Activated gamma-delta T cell treated with Interleukin-2 at 50 U/mL for 16 hours (primary cell): Measurements from ENCODE around the gene TCF25.

Source experiments
- DNase-seq: peaks from one replicate; pipeline ENCODE4 v3.0.0-alpha.2; 2020

TCF25 gene

DNA sequence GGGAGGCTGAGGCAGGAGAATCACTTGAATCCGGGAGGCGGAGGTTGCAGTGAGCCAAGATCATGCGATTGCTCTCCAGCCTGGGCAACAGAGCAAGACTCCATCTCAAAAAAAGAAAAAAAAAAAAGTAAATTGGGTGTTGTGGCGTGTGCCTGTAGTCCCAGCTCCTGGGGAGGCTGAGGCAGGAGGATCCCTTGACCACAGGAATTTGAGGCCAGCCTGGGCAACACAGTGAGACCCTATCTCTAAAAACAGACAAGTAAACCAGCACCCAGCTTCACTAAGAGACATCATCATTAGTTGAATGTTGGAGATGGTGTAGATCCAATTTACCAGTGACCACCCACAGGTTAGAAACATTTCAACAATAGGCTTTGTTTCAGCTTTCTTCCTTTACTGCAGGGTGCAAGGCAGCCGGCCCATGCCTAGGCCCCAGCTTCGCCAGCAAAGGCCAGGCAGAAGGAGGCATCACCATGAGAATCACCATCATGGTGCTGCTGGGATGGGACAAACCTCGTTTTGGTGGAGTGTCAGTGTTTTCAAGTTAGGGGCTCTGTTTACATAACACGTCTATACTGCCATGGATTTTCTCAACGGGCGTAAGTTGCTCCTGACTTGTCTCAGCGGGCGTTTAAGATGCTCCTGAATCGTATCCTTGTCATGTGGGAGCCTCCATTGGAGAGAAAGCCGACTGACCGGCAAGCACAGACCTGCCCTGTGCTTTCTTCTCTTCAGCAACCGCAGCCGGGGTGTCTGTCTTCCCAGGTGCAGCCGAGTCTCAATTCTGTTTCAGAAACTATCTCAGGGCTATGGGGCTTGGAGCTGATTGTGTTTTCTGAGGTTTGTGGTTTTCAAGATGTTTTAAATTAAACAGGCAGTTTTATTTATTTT is 7.3 kb downstream of the TCF25 start:
- no peak for DNase-seq

DNA sequence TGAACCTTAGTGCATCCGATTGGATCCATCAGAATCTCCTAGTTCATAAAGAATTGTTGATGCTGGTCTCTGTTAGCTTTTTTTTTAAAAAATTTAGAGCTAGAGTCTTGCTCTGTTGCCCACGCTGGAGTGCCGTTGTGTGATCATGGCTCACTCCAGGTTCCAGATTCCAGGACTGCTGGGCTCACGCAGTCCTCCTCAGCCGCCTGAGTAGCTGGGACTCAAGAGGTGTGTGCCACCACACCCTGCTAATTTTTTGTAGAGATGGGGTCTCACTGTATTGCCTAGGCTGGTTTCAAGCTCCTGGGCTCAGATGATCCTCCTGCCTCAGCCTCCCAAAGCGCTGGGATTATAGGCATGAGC is 8.0 kb downstream of the TCF25 start:
- DNase-seq: no peak

DNA sequence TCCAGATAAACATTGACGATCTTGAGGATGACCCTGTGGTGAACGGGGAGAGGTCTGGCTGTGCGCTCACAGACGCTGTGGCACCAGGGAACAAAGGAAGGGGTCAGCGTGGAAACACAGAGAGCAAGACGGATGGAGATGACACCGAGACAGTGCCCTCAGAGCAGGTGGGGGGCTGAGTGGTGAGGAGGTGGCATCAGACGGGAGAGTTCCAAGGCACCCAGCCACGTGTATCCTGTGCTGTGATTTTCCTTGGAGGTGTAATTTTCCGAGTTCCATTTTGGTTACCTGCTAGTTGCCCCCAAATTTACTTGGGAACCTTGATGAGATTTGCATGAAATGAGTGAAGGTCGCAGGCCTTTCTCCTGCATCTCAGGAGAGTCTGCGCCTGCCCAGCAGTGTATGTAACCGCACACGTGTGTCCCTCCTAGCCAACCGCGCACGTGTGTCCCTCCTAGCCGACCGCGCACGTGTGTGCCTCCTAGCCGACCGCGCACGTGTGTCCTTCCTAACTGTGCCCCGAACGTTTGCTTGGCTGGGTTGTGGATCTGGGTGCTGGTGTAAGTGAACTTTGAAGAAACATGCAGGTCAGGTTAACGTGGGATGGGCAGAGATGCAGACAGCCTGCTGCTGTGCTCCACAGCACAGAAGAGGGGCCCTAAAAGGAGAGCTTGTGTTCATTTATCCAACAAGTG is 10.1 kb downstream of the TCF25 start:
- no peak for DNase-seq

DNA sequence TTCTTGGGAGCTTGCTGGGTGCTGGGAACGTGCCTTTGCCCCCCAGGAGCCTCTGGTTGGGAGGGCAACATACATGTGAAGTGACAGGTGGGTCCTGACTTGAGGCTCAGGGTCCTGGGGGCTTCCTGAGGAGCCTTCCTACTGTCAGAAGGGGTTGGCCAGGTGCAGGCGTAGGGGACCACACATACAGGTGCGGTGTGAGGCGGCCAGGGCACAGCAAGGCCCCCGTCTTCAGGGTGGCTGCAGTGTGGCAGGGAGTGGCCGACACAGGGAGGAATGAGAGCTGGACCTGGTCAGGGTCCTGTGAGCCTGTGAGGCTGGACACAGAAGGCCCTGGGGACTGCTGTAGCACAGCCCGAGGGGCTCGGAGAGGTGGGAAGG is 10.6 kb downstream of the TCF25 start:
- no peak for DNase-seq

DNA sequence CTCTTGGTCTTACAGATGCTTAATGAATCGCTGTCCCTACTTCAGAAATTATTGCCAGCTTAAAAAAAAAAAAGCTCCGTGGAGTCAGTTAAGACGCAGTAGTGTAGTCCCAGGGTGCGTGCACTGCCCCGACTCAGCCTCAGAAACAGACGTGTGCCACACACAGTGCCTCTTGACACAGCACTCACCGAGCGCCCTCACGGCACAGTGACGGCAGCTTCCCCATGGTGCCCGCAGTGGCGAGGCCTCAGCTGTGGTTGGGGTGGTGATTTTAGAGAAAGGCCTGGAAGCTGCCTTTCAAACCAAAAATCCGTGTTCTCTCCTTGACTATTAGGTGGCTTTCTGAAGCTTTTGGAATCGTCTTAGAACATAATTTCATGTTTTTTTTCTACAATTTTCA is 13.9 kb downstream of the TCF25 start:
- DNase-seq: no peak

DNA sequence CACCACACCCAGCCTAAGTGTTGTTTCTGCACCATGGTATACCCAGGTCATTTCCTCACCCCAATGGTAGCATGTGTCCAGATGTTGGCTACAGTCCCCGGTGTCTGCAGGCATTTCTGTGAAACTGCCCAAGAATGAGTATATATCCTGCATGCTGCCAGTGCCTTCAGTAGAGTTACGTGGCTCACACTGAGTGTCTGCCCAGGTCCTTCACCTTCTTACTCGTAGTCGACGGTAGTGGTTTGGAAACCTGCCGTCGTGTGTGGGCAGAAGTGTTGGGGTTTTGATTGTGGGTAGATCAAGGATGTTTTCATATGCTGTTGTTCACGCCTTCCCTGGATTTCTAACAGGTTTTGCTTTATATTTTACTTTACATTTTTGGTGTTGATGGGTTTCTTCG is 16.8 kb downstream of the TCF25 start:
- DNase-seq: no peak

DNA sequence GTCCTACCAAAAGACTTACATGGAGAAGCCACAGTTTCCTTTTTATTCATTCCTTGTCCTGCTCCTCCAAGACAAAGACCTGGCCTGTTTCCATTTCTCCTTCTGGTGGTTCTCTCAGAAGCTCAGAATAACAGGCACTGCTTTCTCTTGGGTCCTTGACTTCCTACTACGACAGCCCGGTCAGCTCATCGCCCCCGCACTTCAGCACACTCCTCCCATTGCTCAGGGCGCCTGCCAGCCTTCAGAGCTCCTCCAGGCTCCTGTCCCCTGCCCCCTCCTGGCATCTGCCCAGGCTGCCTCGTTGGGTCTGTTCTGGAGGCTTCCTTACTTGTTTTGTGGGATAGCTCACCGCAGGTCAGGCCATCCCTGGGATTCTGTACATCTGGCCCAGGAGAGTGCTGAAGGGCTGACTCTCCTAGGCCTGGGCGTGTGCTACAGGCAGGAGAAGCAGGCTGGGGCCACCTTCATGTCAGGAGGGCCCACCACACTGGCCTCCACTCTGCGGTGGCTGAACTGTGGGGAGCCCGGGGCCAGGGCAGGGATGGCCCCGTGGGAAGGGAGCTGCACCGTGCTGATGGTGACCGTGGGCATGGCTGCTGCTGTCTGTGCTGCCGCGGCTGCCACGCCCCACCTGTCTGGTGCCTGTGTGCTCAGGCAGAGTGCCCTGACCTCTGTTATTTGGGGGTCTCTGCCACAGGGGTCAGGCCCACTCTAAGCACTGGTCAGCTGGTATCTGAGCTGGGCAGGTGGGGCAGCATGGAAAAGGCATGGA is 17.7 kb downstream of the TCF25 start:
- DNase-seq: no peak

DNA sequence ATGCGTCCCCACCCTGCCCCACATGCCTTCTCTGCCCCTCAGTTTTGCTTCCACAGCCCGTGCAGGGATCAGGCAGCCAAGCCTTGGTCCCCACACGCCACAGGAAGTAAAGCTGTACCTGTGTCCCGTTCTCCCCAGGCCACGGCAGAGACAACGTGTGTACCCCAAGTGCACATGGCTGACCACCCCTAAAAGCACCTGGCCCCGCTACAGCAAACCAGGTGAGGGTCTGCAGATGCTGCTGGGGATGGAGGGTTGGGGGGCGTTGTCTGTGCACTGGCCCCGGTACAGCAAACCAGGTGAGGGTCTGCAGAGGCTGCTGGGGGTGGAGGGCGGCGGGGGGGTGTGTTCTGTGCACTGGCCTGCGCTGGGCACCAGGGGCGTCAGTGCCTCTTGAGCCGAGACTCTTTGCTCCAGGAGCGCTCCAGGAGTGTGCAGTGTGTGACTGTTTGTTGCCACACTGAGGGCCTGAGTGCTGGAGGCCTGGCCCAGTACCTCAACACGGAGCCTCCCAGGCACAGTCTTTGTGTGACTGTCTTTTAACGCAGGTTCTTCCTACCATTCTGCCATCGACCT is 18.8 kb downstream of the TCF25 start:
- DNase-seq: no peak

DNA sequence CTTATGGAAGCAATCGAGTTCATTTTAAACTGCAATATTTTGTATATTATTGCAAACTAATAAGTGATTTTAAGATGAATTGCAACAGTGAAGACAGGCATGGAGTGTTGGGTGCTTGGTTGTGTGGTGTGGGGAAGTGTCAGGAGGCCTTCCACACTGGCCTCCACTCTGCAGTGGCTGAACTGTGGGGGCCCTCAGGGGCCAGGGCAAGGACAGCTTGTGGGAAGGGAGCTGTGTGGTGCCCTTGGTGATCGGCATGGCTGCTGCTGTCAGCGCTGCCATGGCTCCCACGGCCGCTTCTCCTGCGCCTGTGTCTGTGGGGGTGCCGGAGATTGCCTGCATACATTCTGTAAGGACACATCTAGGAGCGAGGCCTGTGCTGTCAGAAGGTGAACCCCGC is 19.2 kb downstream of the TCF25 start:
- no peak for DNase-seq

DNA sequence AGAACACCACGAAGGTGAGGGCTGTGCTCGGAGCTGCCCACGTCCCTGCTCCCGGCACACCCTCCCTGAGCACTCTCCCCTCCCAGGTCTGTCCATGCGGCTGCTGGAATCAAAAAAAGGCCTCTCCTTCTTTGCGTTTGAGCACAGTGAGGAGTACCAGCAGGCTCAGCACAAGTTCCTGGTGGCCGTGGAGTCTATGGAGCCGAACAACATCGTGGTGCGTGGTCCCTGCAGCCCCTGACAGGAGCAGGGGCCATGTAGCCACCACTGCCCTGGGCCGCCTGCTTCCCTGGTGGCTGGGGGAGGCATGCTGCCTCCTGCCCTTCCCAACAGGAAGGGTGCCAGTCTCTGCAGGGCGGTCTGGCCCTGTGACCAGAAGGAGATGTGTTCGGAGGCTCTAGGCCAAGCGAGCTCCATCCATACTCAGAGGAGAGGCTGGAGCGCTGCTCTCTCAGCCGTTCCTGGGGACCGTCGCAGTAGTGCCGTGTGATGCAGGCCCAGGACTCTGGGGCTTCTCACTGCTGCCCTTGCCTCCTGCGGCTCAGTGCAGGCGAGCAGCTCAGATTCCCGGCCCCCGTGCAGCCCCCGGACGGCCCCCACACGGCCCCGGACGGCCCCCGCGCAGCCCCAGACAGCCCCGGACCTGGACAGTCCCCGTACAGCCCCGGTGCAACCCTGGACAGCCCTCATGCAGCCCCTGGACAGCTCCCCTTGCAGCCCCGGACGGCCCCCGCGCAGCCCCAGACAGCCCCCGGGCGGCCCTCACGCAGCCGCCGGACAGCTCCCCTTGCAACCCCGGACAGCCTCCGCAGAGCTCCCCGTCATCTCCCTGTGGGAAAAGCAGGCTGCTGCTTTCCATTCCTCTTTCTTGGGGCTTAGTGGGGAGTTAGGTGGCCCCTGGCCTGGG is 20.5 kb downstream of the TCF25 start:
- no peak for DNase-seq

DNA sequence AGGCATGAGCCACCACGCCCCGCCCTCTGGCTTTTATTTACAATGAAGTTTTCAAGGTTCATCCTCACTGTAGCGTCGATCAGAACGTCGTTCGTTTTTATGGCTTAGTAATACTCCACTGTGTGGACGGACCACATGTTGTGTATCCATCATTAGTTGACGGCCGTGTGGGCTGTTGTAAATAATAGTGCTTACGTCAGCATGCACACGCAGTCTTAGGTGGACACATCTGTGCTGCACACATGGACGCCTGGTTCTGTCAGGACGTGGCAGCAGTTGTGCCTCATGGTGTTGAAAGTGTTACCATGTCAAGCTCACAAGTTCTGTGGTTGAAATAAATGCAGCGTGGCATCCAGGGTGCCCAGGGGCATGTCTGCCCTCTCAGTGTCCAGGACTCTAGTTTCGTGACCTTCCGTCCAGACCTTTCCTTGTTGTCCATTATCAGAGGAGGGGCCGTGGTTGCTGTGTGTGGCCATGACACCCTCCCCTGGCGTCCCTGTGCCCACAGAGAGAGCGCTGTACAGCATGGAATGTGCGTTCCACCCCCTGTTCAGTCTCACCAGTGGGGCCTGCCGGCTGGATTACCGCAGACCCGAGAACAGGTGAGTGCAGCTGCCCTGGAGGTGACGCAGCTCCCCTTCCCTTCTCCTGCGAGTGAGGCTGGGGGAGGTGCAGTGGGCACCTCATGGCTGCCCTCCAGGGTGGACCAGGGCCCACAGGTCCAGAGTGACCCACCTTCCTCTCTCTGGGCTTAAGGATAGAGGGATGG is 22.3 kb downstream of the TCF25 start:
- no peak for DNase-seq

DNA sequence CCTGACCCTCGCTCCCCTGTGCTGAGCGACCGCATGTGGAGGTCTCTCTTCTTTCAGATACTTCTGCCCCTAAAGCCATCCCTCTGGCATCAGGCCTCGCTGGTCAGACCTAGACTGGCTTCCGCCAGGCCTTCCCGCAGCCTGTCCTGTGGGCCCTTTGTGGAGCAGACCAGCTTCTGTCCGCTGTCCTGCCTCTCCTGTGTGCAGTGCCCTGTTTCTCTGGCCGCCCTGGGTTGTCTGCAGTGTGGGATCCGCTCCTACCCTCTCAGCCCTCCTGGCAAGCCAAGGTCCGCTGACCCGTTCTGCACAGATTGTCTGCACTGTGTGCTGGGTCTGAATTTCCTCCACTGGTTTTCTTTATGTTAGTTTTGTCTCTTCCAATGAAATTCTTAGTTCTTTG is 23.8 kb downstream of the TCF25 start:
- no peak for DNase-seq

DNA sequence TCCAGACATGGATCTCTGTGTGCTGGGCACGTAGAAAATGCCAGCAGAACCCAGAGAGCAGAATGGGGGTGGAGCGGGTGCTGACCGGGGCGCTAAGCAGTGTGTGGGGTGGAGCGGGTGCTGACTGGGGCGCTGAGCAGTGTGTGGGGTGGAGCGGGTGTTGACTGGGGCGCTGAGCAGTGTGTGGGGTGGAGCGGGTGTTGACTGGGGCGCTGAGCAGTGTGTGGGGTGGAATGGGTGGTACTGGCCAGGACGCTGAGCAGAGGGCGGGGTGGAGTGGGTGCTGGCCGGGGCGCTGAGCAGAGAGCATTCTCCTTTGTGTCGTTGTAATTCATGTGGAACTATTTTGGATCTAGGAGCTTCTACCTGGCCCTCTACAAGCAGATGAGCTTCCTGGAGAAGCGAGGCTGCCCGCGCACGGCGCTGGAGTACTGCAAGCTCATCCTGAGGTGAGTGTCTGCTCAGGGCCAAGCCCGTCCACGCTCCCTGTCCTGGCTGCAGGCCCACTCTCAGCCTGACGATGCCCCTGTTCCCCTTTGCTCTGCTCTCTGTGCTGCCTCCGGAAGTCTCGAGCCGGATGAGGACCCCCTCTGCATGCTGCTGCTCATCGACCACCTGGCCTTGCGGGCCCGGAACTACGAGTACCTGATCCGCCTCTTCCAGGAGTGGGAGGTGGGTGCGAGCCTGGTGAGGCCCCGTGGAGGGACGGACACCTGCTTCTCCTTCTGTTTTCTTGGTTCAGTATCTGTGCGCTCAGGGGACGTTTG is 25.0 kb downstream of the TCF25 start:
- DNase-seq: no peak

DNA sequence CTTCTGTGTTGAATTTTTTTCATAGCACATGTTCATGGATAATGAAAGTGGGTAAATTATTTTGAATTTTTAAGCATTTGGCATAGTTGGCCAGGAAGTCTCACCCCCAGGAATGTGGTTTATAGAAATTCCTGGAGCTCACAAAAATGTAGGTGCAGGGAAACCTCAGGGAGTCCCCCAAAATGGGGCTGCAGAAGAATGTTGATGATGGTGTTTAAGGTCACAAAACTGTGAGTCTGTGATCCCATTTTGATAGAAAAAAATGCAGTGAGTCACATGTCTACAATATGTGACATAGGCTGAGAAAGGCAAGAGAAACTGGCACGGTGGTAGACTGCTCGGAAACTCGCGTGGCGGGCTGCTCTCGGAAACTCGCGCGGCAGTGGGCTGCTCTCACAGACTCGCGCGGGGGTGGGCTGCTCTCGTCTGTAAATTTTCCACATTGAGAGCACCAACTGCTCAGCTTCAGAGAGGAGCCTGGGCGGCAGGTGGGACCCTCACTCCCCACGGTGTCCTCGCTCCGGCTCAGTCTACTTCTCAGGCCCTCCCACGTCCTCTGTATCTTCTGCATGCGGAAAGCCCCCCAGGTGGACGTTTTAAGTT is 26.6 kb downstream of the TCF25 start:
- no peak for DNase-seq

DNA sequence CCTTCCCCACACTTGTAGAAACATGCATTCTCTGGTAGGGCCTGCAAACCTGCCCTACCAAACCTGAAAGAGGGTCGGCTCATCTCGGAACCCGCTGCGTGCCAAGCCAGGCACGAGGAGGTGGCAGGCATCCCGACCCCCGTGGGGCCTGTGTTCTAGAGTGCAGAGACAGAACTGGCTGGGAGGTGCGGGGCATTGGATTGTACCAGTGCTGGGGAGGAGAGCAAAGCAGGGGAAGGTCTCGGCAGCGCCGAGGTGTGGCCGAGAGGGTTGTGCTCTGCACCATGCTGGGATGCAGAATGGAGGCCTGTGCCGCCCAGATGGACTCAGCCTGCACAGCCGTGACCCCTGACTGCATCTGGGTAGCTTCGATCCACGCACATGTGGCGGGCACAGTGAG is 27.5 kb downstream of the TCF25 start:
- DNase-seq: no peak

DNA sequence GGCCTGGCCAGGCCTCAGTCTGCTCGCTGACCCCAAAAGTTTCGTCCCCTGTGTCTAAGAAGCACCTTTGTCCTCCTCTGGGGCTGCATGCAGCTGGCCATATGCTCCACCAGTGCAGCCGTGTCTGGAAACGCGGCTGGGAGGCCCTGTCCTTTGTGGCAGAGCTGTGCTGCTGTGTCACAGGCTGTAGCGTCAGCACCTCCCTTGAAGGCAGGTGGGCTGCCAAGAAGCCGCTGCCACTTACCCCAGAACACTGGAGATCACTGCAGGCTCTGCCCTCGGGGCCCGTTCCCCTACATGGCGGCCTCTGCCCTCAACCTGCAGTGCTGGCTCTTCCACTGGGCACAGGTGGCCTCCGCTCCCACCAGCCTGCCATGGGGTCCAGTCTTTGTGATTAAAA is 29.6 kb downstream of the TCF25 start:
- no peak for DNase-seq

DNA sequence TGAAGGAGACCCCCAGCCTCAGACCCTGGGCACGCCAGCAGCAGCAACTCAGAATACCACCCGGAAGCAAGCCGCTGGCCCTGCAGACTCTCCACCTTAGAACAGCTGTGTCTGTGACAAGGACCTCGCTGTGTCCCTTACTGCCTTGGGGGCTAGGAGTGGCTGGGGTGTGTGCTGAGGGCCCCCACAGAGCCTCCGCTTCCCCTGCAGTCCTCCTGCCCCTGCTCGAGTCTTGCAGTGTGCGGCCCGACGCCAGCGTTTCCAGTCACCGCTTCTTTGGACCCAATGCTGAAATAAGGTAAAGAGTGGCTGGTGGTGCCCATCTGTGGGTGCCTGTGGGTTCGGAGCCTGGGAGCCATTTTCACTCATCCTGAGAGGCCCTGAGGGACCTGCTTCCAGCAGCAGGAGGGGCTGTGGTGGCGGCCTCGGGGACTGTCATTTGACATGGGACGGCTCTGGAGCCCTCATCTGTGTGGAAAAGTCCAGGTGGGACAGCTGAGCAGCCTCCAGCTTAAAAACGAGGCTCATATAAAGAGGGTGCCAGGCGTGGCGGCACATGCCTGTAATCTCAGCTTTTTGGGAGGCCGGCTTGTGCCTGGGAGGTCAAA is 30.6 kb downstream of the TCF25 start:
- no peak for DNase-seq

DNA sequence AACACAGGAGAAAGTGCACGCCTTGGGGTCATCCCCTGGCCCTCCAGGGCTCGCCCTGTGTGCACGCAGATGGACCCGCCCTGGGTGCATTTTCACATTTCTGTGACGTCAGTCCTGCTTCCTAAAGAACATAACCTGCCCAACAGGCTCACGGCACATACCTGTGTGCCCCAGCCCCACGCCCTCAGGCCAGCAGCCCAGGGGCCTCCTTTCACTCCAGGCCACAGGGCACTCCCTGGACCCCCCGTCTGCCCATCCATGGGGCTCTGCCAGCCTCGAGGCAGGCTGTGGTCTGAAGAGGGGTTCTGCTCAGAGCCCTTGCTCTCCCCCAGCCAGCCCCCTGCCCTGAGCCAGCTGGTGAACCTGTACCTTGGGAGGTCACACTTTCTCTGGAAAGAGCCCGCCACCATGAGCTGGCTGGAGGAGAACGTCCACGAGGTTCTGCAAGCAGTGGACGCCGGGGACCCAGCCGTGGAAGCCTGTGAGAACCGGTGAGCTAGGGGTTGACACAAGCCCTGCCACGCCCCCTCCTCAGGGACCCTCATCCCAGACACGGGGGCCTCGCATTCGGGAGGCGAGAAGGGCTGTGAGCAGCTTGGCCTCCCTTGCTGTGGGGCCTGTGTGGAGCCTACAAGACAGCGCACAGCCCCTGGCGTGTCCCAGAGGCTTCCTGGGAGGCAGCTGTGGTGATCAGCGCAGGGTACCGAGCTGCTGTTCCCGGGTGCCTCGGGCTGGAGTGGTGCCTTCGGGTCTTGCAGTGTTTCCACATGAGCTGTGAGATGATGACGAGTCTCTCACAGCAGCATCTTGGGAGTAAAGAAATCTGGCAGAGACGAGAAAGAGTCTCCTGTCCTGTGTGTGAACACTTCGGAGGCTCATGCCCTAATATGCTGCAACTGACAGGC is 31.5 kb downstream of the TCF25 start:
- no peak for DNase-seq
